ENCODE data around the gene CD300A. TPM values are rescaled to one million over a fixed set of nuclear protein-coding genes. Genes with fewer than 3 reads are reported as not detected.
A peak's percentile ranks its signal among the peaks of the same experiment; 100 is the strongest.
"Not testable (repeated sequence)": the region's sequence is repeated elsewhere in the genome, so short reads cannot be mapped to it uniquely, and the experiment has no call there.

The CD300A gene
- total and polyA plus RNA-seq, 5 donors = 2.2 to 5.7 (median 5.1) TPM

DNA sequence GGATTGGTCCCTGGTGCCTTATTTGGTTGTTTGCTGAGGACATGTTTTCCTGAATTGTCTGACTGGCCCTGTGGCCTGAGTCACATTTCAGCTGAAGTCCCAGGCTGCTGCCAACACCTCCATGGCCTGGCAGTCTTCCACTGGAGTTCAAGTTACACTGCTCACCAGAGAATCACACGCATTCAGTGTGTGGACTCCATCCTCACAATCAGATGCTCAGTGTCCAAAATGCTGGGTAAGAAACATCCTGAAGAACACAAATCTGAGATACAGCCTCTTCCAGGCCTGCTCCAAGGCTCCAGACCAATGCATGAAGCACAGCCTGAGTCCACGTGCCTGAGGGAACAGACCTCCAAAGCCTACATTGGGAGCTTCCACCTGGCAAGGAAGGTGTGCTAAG, 45.6 kb downstream of the CD300A start:
- Histone ChIP-seq H3K4me1 (ENCODE audit: control insufficient read depth, insufficient read depth, low read length) (peaks cover 3% of the 10 kb centered on the region), H3K27ac (ENCODE audit: low read length) (no peak overlapping the region), H3K9me3 (ENCODE audit: control insufficient read depth, low read length) (no peaks in the 10 kb centered on the region), H3K4me3 (ENCODE audit: low read length) (no peak overlapping the region), H3K27me3 (ENCODE audit: control insufficient read depth, insufficient read depth) (no peaks in the 10 kb centered on the region)
- peak; percentile 62 to 83 for ATAC-seq
- peak; percentile 54 to 77 (median 76) for DNase-seq
- 58% methylated on average over 2 of the region's 2 CpGs for WGBS
- intact Hi-C loops (cut with DNase I) = no loop called here

DNA sequence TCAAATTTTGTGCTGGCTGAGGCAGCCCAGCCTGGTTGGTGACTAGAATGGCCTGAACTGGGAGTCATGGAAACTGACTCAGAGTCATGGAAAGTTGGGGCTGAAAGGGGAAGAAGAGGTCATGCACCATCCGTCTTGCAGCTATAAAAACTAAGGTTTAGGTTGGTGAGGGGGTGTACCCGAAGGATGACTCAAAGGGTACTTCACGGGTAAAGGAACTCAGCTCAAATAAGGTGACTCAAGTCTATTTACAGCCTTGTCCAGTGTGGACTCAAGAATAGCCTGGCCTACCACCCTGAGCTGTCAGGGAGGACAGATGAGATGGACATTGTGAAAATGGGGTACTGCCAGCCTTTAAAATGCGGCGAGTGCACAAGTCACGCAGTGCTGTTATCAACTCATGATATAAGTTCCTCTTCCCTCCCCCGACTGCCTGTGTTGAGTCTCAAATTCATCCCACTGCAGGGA, 46.2 kb downstream of the CD300A start:
- WGBS = 48% methylated on average over 7 of the region's 7 CpGs
- peaks cover 3% of the 10 kb centered on the region for H3K4me1 ChIP-seq (ENCODE audit: control insufficient read depth, insufficient read depth, low read length)
- ATAC-seq (peak; percentile 19 to 29), DNase-seq (no peak)
- H3K27me3 ChIP-seq (ENCODE audit: control insufficient read depth, insufficient read depth) = no peaks in the 10 kb centered on the region
- intact Hi-C loops (cut with DNase I) = no loop called here
- H3K9me3 ChIP-seq (ENCODE audit: control insufficient read depth, low read length) = no peaks in the 10 kb centered on the region
- no peak overlapping the region for H3K4me3 ChIP-seq (ENCODE audit: low read length)
- no peak overlapping the region for H3K27ac ChIP-seq (ENCODE audit: low read length)

DNA sequence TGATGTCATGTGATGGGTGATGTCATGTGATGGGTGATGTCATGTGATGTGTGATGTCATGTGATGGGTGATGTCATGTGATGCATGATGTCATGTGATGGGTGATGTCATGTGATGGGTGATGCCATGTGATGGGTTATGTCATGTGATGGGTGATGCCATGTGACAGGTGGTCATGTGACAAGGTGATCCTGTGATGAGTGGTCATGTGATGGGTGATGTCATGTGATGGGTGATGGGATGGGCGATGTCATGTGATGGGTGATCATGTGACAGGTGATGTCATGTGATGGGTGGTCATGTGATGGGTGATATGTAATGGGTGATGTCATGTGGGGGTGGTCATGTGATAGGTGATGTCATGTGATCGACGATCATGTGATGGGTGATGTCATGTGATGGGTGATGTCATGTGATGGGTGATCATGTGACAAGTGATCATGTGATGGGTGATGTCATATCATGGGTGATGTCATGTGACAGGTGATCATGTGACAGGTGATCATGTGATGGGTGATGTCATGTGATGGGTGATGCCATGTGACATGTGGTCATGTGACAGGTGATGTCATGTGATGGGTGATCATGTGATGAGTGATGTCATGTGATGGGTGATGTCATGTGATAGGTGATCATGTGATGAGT, 47.7 kb downstream of the CD300A start:
- H3K4me3 ChIP-seq (ENCODE audit: low read length) = no peak overlapping the region
- intact Hi-C loops (cut with DNase I) = no loop called here
- DNase-seq = no peak
- WGBS = 29% methylated on average over 3 of the region's 3 CpGs
- H3K9me3 ChIP-seq (ENCODE audit: control insufficient read depth, low read length) = no peaks in the 10 kb centered on the region
- no peaks in the 10 kb centered on the region for H3K27me3 ChIP-seq (ENCODE audit: control insufficient read depth, insufficient read depth)
- H3K27ac ChIP-seq (ENCODE audit: low read length) = no peak overlapping the region
- no peak for ATAC-seq
- peaks cover 3% of the 10 kb centered on the region for H3K4me1 ChIP-seq (ENCODE audit: control insufficient read depth, insufficient read depth, low read length)

DNA sequence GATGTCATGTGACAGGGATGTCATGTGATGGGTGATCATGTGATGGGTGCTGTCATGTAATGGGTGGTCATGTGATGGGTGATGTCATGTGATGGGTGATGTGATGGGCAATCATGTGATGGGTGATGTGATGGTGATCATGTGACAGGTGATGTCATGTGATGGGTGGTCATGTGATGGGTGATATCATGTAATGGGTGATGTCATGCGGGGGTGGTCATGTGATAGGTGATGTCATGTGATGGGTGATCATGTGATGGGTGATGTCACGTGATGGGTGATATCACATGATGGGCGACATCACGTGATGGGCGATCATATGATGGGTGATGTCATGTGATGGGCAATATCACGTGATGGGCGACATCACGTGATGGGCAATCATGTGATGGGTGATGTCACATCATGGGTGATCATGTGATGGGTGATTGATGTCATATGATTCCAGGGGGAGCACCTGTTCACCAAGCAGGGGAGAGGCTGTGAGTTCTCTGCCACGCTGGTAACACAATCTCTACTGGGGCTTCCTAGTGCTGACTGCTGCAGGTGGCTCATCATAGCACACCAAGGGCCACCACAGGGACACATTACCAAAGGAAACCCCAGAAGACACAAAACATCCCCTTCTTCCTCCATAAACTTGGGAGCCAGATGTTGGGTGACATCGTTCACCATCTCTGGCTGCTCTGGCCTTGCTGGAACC, 48.3 kb downstream of the CD300A start:
- WGBS = 96% methylated on average over 10 of the region's 10 CpGs
- no peak for ATAC-seq

DNA sequence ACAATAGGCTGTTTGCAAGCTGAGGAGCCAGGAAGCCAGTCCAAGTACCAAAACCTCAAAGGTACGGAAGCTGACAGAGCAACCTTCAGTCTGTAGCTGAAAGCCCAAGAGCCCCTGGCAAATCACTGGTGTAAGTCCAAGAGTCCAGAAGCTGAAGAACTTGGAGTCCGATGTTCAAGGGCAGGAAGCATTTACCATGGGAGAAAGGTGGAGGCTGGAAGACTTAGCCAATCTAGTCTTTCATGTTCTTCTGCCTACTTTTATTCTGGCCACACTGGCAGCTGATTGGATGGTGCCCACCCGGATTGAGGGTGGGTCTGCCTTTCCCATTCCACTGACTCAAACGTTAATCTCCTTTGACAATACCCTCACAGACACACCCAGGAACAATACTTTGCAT, 49.5 kb downstream of the CD300A start:
- intact Hi-C loops (cut with DNase I) = no loop called here
- H3K4me1 ChIP-seq (ENCODE audit: control insufficient read depth, insufficient read depth, low read length) = peaks cover 3% of the 10 kb centered on the region
- no peak overlapping the region for H3K27ac ChIP-seq (ENCODE audit: low read length)
- no peak overlapping the region for H3K4me3 ChIP-seq (ENCODE audit: low read length)
- ATAC-seq (no peak), DNase-seq (no peak)
- no peaks in the 10 kb centered on the region for H3K27me3 ChIP-seq (ENCODE audit: control insufficient read depth, insufficient read depth)
- WGBS = 79% methylated on average over 4 of the region's 4 CpGs
- no peaks in the 10 kb centered on the region for H3K9me3 ChIP-seq (ENCODE audit: control insufficient read depth, low read length)

More for the DNA sequence above, 48.3 kb downstream of the CD300A start:
- intact Hi-C loops (cut with DNase I) = no loop called here
- DNase-seq = no peak
- H3K9me3 ChIP-seq (ENCODE audit: control insufficient read depth, low read length) = no peaks in the 10 kb centered on the region
- H3K27ac ChIP-seq (ENCODE audit: low read length) = no peak overlapping the region
- no peak overlapping the region for H3K4me3 ChIP-seq (ENCODE audit: low read length)
- no peaks in the 10 kb centered on the region for H3K27me3 ChIP-seq (ENCODE audit: control insufficient read depth, insufficient read depth)
- peaks cover 3% of the 10 kb centered on the region for H3K4me1 ChIP-seq (ENCODE audit: control insufficient read depth, insufficient read depth, low read length)

DNA sequence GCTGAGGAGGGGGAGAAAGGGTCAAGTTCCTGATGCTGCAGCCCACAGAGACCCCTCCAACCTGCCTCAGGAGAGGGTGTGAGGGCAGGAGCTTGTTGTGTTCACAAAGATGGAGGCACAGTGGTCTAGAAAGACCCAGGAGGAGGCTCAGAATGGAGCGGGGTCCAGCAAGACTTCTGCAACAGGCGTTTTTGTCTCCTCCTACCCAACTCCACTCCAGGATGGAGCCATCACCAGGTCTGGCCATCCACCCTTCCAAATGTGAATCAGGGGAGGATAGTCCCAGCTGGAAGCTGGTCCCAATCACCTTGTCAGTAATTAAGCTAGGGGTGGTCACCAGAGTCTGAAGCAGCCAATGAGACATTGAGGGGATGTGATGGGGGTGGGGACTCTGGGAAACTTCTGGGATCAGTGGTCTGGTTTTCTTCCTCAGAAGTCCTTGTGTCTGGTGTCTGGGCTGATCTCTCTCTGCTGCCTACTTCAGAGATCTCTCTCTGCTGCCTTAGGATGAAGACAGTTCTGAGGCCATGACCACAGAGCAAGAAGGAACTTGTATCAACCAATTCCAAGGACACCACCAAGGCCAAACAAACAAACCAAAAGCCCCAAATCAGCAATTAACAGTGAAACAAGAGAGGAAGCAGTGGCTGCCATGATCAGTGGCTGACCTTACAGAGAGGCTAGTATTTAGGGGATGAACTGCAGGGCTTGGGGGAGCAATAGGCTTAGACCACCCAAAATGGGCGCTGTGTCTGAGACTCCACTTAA, 50.3 kb downstream of the CD300A start:
- intact Hi-C loops (cut with DNase I) = no loop called here

DNA sequence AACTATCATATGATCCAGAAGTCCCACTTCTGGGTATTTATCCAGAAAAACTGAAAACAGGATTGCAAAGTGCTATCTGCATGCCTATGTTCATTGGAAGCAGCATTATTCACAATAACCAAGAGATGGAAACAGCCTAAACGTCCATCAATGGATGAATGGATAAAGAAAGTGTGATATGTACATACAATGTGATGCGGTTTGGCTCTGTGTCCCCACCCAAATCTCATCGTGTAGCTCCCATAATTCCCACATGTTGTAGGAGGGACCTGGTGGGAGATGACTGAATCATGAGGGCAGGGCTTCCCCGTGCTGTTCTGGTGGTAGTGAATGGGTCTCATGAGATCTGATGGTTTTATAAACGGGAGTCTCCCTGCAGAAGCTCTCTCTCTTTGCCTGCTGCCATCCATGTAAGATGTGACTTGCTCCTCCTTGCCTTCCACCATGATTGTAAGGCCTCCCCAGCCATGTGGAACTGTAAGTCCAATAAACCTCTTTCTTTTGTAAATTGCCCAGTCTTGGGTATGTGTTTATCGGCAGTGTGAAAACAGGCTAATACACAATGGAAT, 52.1 kb downstream of the CD300A start:
- H3K27ac ChIP-seq (ENCODE audit: low read length); H3K27me3 ChIP-seq (ENCODE audit: control insufficient read depth, insufficient read depth); ATAC-seq; H3K9me3 ChIP-seq (ENCODE audit: control insufficient read depth, low read length); DNase-seq; intact Hi-C loops (cut with DNase I); H3K4me3 ChIP-seq (ENCODE audit: low read length); H3K4me1 ChIP-seq (ENCODE audit: control insufficient read depth, insufficient read depth, low read length): not testable (repeated sequence)
- WGBS = 70% methylated on average over 6 of the region's 6 CpGs

More for the DNA sequence above, 50.3 kb downstream of the CD300A start:
- Histone ChIP-seq H3K4me3 (ENCODE audit: low read length) (no peak overlapping the region), H3K9me3 (ENCODE audit: control insufficient read depth, low read length) (no peaks in the 10 kb centered on the region), H3K27me3 (ENCODE audit: control insufficient read depth, insufficient read depth) (no peaks in the 10 kb centered on the region), H3K27ac (ENCODE audit: low read length) (no peak overlapping the region), H3K4me1 (ENCODE audit: control insufficient read depth, insufficient read depth, low read length) (peaks cover 3% of the 10 kb centered on the region)
- DNase-seq (no peak), ATAC-seq (no peak)
- WGBS = 87% methylated on average over 3 of the region's 3 CpGs

DNA sequence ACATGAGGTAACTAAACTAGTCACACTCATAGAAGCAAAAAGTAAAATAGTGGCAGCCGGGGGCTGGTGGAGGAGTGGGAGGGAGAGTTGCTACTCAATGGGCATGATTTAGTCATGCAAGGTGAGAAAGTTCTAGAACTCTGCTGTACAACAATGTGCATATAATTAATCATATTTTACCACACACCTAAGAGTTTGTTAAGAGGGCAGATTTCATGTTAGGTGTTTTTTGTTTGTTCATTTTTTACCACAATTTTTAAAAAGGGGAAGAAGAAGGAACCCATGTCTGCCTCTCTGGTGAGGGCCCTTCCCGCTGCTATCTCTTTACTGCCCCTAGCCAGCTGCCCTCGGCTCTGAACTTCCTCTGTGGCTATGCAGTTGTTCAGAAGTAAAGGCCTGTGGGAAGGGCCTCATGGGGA, 53.6 kb downstream of the CD300A start:
- intact Hi-C loops (cut with DNase I) = no loop called here
- H3K27ac ChIP-seq (ENCODE audit: low read length) = no peak overlapping the region
- H3K9me3 ChIP-seq (ENCODE audit: control insufficient read depth, low read length) = peaks cover 2% of the 10 kb centered on the region
- ATAC-seq (peak; percentile 51 to 54), DNase-seq (no peak)
- 60% methylated on average over 3 of the region's 3 CpGs for WGBS
- no peaks in the 10 kb centered on the region for H3K4me1 ChIP-seq (ENCODE audit: control insufficient read depth, insufficient read depth, low read length)
- H3K4me3 ChIP-seq (ENCODE audit: low read length) = no peak overlapping the region
- H3K27me3 ChIP-seq (ENCODE audit: control insufficient read depth, insufficient read depth) = no peaks in the 10 kb centered on the region

DNA sequence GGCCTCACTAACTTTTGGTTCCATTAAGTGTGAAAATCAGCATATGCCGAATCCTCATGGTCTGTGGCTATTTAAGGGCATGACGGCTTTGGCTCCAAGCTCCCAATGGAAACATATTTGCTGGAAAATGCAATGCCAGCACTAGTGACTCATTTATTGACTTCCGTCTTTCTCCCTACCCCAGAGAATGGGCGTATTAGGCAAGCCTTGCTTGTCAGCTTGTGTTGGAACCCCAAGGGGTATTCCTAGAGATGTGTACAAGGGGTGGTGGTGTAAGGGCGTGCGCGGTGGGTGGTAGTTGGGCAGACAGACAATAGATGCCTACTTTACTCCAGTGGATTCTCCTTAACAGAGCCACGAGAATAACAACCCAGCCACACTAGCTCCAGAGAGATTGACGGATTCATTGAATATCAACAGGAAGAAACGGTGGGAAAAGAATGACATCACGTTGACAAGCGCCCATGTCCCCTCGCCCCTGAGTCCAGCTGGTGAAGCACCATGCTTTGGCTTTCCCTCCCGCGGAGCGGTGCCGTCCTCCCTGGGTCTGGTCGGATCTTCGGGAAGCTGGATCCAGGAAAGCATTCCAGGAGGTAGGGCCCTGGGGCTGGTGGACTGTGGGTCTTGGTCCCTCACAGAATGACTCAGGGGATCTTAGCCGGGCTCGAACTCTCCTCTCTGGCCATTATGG, 54.5 kb downstream of the CD300A start:
- DNase-seq (no peak), ATAC-seq (peak; percentile 51 to 53)
- Histone ChIP-seq H3K27ac (ENCODE audit: low read length) (no peak overlapping the region), H3K9me3 (ENCODE audit: control insufficient read depth, low read length) (peaks cover 2% of the 10 kb centered on the region), H3K4me1 (ENCODE audit: control insufficient read depth, insufficient read depth, low read length) (no peaks in the 10 kb centered on the region), H3K4me3 (ENCODE audit: low read length) (no peak overlapping the region), H3K27me3 (ENCODE audit: control insufficient read depth, insufficient read depth) (no peaks in the 10 kb centered on the region)
- 82% methylated on average over 21 of the region's 21 CpGs for WGBS
- intact Hi-C loops (cut with DNase I) = no loop called here

DNA sequence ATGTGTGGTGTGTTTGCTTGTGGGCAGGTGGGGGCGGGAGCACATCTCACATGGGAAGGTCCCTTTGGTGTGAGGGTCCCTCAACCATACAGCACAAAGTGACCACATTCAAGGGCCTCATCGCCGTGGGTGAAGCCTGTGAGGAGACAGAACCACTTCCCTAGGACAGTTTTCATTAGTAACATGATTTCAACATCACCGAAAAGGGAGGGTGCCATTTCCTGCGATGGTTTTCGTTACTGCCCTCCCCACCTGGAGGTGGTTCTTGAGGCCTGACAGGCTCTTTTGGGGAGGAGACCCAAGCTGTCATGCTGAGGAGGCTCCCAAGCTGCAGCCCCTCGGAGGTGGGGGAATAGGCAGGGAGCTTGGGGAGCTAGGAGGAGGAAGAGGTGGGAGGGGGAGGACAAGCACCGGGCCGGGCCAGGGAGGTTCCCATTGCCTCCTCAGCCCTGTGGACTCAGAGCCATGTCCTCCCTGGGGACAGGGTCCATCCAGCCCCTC, 55.3 kb downstream of the CD300A start:
- Histone ChIP-seq H3K27me3 (ENCODE audit: control insufficient read depth, insufficient read depth) (no peaks in the 10 kb centered on the region), H3K27ac (ENCODE audit: low read length) (no peak overlapping the region), H3K4me3 (ENCODE audit: low read length) (no peak overlapping the region), H3K9me3 (ENCODE audit: control insufficient read depth, low read length) (peaks cover 2% of the 10 kb centered on the region), H3K4me1 (ENCODE audit: control insufficient read depth, insufficient read depth, low read length) (no peaks in the 10 kb centered on the region)
- WGBS = 76% methylated on average over 9 of the region's 9 CpGs
- DNase-seq = no peak
- intact Hi-C loops (cut with DNase I) = no loop called here
- peak; percentile 13 to 31 for ATAC-seq
